Mononuclear cell (primary cell): ENCODE measurements around the gene CEP112. TPM values are rescaled to one million over a fixed set of nuclear protein-coding genes. Genes with fewer than 3 reads are reported as not detected.

Experiments used
- H3K27me3 ChIP-seq: 2 replicates; pipeline ENCODE4 v1.6.0; 2011; ENCODE audit warnings: low read length, control low read depth; ENCODE audit not compliant: insufficient read depth
- H3K4me1 ChIP-seq: 2 replicates; pipeline ENCODE4 v1.5.1; 2011; ENCODE audit warnings: mild to moderate bottlenecking, low read length, control low read depth; ENCODE audit not compliant: insufficient read depth
- H3K4me3 ChIP-seq: 2 replicates; pipeline ENCODE4 v1.5.1; 2011; ENCODE audit warnings: mild to moderate bottlenecking, low read length, moderate library complexity
- H3K9me3 ChIP-seq: 2 replicates; pipeline ENCODE4 v1.5.1; 2011; ENCODE audit warnings: low read depth, mild to moderate bottlenecking, control low read depth, low read length
- total RNA-seq: library from RNA; depleted of rRNA; stranded (reverse); fragments of >200 nt; gene quantifications from one replicate; pipeline ENCODE4 v1.2.3, GENCODE V29; 2012

Gene CEP112
- total RNA-seq, 1 donor, result 3.3 TPM

DNA sequence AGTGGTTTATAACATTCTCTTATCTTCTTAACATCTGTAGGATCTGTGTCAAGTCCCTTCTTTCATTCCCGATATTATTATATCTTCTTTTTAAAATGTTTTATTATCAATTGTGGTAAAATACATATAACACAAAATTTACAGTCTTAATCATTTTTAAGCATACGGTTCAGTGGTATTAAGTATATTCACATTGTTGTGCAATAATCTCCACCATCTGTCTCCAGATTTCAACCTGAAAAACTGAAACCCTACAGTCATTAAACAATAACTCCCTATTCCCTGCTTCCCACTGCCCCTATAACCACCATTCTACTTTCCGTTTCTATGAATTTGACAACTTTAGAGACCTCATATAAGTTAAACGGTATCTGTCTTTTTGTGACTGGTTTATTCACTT is 45.5 kb downstream of the CEP112 start:
- Histone ChIP-seq H3K4me1 (no peaks in the 10 kb centered on the region), H3K27me3 (no peaks in the 10 kb centered on the region), H3K9me3 (no peaks in the 10 kb centered on the region), H3K4me3 (no peak overlapping the region)

DNA sequence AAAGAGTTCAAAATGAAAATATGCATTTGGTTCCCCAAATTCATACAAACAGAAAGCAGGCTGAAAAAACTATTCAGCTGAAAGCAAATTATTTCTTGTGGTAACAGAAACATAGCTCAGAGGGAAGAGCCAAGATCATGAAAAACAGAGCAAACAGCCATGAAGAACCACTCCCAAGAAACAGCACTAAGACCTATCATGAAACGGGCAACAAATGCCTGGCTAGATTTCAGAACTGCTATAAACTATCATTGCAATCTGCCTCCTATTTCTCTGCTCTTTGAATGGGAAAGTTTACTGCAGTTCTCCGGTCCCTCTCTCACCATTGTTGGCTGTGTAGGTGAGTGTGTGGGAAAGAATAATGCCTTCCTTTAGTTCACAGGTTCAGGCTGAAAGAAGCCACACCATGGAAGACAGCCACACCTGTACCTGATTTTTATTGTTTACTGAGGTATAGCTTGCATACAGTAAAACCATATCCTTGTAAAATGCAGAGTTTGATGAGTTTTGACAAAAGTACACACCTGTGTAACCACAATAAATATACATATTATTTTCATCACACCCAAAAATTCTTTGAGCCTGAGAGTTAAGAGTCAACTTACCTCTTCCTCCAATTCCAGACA is 48.2 kb downstream of the CEP112 start:
- no peaks in the 10 kb centered on the region for H3K9me3 ChIP-seq
- H3K27me3 ChIP-seq, result no peaks in the 10 kb centered on the region
- H3K4me3 ChIP-seq, result no peak overlapping the region
- H3K4me1 ChIP-seq, result no peaks in the 10 kb centered on the region

- no peaks in the 10 kb centered on the region for H3K9me3 ChIP-seq
- no peaks in the 10 kb centered on the region for H3K27me3 ChIP-seq
- no peaks in the 10 kb centered on the region for H3K4me1 ChIP-seq
- no peak overlapping the region for H3K4me3 ChIP-seq
These were observed 49.5 kb downstream of the CEP112 start for GRCh38 chr17:66142428-66142827.

DNA sequence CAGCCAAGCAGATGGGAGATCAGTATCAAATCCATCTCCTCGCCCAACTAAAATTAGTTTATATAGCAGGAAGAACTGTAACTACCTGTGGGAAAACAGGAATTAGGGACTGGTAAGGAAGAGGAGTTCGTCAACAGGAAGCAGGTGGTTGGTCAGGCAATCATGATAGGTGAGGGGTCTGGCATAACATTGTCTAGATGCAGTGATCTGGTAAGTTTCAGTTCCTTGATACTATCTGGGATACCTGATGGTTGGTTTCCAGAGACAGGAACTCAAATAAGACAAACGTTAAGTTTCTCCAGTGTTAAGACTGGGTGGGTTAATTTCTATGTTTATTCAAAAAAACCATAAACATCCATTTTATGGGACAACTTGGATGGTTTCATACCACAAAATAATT is 53.8 kb downstream of the CEP112 start:
- H3K27me3 ChIP-seq, result no peaks in the 10 kb centered on the region
- H3K4me1 ChIP-seq, result no peaks in the 10 kb centered on the region
- no peak overlapping the region for H3K4me3 ChIP-seq
- no peaks in the 10 kb centered on the region for H3K9me3 ChIP-seq

GRCh38 chr17:66135896-66136295 is 56.0 kb downstream of the CEP112 start:
- Histone ChIP-seq H3K4me3 (no peak overlapping the region), H3K4me1 (no peaks in the 10 kb centered on the region), H3K27me3 (no peaks in the 10 kb centered on the region), H3K9me3 (no peaks in the 10 kb centered on the region)

- Histone ChIP-seq H3K27me3 (no peaks in the 10 kb centered on the region), H3K4me1 (no peaks in the 10 kb centered on the region), H3K4me3 (no peak overlapping the region), H3K9me3 (no peaks in the 10 kb centered on the region)
These were observed 56.7 kb downstream of the CEP112 start for GRCh38 chr17:66135219-66135618.

DNA sequence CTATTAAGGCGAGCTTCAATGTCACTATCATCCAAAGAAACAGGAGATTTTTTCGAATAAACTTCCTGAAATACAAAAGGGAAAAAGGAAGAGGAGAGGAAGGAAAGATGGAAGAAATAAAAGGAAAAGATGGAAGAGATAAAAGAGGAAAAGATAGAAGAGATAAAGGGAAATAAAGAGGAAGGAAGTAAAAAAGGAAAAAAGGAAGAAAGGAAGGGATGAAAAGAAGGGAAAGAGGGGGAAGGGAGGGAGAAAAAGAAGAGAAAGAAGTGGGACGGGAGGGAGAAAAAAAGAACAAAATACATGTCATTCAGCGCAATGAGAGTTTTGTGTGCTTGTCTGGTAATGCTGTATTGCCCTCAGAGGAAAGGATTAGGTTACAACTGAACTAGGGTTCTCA is 62.2 kb downstream of the CEP112 start:
- Histone ChIP-seq H3K4me3 (no peak overlapping the region), H3K27me3 (no peaks in the 10 kb centered on the region), H3K9me3 (no peaks in the 10 kb centered on the region), H3K4me1 (no peaks in the 10 kb centered on the region)

DNA sequence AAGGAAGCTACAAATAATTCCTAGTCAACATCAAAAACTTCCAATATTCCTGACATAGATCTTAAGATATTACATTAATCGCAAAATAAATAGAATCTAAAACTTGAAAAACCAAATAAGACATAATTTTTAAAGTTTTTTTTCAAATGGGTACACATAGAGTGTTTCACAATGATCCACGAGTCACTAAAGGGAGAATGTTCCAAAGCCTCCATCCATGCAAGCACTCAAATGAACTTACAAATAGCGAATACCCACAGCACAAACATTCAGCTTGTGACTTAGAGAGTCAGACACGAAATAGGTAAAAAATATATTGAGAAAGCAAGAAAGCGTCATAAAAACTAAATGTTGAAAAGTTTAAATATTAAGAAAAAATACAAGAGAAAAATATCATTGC is 65.7 kb downstream of the CEP112 start:
- Histone ChIP-seq H3K9me3 (no peaks in the 10 kb centered on the region), H3K4me1 (no peaks in the 10 kb centered on the region), H3K27me3 (no peaks in the 10 kb centered on the region), H3K4me3 (no peak overlapping the region)

- no peak overlapping the region for H3K4me3 ChIP-seq
- no peaks in the 10 kb centered on the region for H3K27me3 ChIP-seq
- H3K4me1 ChIP-seq, result no peaks in the 10 kb centered on the region
- no peaks in the 10 kb centered on the region for H3K9me3 ChIP-seq
These were observed 68.8 kb downstream of the CEP112 start for GRCh38 chr17:66123163-66123562.

DNA sequence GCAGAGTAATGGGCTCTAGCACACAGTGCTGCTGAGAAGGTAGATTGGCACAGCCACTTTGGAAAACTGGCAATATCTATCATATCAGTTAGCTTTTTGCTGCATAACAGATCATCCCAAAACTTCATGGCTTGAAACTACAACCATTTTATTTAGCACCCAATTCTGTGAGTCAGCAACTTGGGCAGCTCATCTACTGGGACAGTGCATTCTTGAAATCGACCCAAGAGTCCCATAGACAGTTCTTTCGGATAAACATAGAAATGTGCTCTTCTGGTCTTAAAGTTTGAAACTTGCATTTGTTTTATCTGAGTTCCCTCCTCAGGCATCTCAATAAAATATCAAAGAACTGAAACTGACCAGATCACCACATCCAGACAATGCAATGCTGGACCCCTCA is 76.7 kb downstream of the CEP112 start:
- Histone ChIP-seq H3K4me1 (no peaks in the 10 kb centered on the region), H3K9me3 (no peaks in the 10 kb centered on the region), H3K4me3 (no peak overlapping the region), H3K27me3 (no peaks in the 10 kb centered on the region)

DNA sequence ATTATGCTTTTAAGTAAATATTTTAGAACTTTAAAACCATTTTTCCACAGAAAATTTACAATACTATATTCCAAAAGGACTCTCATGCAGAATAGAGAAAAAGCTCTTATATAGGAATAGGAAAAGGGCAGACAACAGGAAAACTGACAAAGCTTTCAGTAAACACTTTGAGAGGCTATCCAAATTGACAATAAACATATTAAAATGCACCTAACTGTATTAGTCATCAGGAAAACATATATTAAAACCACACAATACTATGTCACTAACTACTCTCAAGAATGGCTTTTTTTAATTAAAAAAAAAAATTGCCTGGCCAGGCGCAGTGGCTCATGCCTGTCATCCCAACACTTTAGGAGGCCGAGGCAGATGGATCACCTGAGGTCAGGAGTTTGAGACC is 77.3 kb downstream of the CEP112 start:
- no peaks in the 10 kb centered on the region for H3K27me3 ChIP-seq
- H3K9me3 ChIP-seq, result no peaks in the 10 kb centered on the region
- no peak overlapping the region for H3K4me3 ChIP-seq
- no peaks in the 10 kb centered on the region for H3K4me1 ChIP-seq

DNA sequence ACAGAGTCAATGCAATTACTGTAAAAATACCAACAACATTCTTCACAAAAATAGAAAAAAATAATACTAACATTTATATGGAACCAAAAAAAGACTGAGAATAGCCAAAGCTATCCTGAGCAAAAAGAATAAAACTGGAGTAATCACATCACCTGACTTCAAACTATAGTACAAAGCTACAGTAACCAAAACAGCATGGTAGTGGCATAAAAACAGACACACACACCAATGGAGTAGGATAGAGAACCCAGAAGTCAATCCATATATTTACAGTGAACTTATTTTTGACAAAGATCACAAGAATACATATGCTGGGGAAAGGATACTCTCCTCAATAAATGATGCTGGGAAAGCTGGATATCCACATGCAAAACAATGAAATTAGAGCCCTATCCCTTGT is 84.2 kb downstream of the CEP112 start:
- no peaks in the 10 kb centered on the region for H3K4me1 ChIP-seq
- peaks cover 3% of the 10 kb centered on the region for H3K27me3 ChIP-seq
- H3K4me3 ChIP-seq, result no peak overlapping the region
- no peaks in the 10 kb centered on the region for H3K9me3 ChIP-seq

- no peaks in the 10 kb centered on the region for H3K9me3 ChIP-seq
- no peaks in the 10 kb centered on the region for H3K27me3 ChIP-seq
- no peaks in the 10 kb centered on the region for H3K4me1 ChIP-seq
- no peak overlapping the region for H3K4me3 ChIP-seq
These were observed 93.9 kb downstream of the CEP112 start for GRCh38 chr17:66098040-66098439.

DNA sequence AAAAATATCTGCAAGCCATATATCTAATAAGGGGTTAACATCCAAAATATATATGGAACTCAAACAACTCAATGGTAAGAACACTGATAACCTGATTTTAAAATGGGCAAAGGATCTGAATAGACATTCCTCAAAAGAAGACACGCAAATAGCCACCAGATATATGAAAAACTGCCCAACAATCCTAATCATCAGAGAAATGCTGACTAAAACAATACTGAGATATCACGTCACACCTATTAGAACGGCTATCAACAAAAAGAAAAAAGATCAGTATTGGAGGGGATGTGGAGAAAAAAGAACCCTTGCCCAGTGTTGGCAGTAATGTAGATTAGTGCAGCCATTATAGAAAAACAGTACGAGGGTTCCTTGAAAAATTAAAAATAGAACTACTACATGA is 97.2 kb downstream of the CEP112 start:
- Histone ChIP-seq H3K9me3 (peaks cover 3% of the 10 kb centered on the region), H3K4me1 (no peaks in the 10 kb centered on the region), H3K27me3 (no peaks in the 10 kb centered on the region), H3K4me3 (no peak overlapping the region)

GRCh38 chr17:66091445-66092080 is 100.4 kb downstream of the CEP112 start:
- H3K27me3 ChIP-seq, result no peaks in the 10 kb centered on the region
- peaks cover 6% of the 10 kb centered on the region for H3K9me3 ChIP-seq
- no peaks in the 10 kb centered on the region for H3K4me1 ChIP-seq
- no peak overlapping the region for H3K4me3 ChIP-seq

DNA sequence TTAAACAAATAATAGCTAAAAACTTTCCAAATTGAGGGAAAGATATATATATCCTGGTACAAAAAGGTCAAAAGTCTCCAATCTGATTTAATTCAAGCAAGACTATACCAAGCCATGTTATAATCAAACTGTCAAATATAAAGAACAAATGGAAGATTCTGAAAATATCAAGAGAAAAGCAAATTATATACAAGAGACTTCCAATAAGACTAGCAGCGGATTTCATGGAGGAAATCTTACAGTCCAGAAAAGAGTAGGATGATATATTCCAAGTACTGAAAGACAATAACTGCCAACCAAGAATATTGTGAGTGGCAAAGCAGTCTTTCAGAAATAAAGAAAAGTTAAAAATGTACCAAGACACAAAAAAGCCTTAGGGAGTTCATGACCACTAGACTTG is 102.2 kb downstream of the CEP112 start:
- peaks cover 6% of the 10 kb centered on the region for H3K9me3 ChIP-seq
- H3K4me3 ChIP-seq, result no peak overlapping the region
- H3K27me3 ChIP-seq, result no peaks in the 10 kb centered on the region
- H3K4me1 ChIP-seq, result no peaks in the 10 kb centered on the region
